ENCODE measurements around the gene C19orf81. TPM values are rescaled to one million over a fixed set of nuclear protein-coding genes. Genes with fewer than 3 reads are reported as not detected.

The C19orf81 gene
- total RNA-seq, 1 donor from 2014 or later: not detected

Other genes with a start within 250 kb of the C19orf81 start
- gene SPIB, start 230.5 kb upstream of the C19orf81 start, total RNA-seq: not detected in 2 replicates
- gene MYBPC2, start 216.6 kb upstream of the C19orf81 start, total RNA-seq: not detected in 2 replicates
- 25.7 and 46.0 TPM in 2 replicates for gene EMC10, start 172.9 kb upstream of the C19orf81 start, total RNA-seq
- under 0.01 and 0.20 TPM in 2 replicates for gene GARIN5A, start 172.6 kb upstream of the C19orf81 start, total RNA-seq
- gene JOSD2, start 138.3 kb upstream of the C19orf81 start, total RNA-seq: 20.5 and 21.0 TPM in 2 replicates
- gene ASPDH, start 135.5 kb upstream of the C19orf81 start, total RNA-seq: not detected in 2 replicates
- gene LRRC4B, start 81.0 kb upstream of the C19orf81 start, total RNA-seq: under 0.01 TPM in 1 of 2 replicates, not detected in the other
- gene SYT3, start 9.6 kb upstream of the C19orf81 start, total RNA-seq: under 0.01 TPM in 2 replicates
- 0.22 TPM in 1 of 2 replicates, not detected in the other for gene SHANK1, start 70.4 kb downstream of the C19orf81 start, total RNA-seq
- gene CLEC11A, start 73.9 kb downstream of the C19orf81 start, total RNA-seq: 0.40 and 2.6 TPM in 2 replicates
- not detected in 2 replicates for gene GPR32, start 121.0 kb downstream of the C19orf81 start, total RNA-seq
- not detected in 2 replicates for gene ACP4, start 141.0 kb downstream of the C19orf81 start, total RNA-seq
- not detected in 2 replicates for gene KLK1, start 174.3 kb downstream of the C19orf81 start, total RNA-seq
- not detected in 2 replicates for gene KLK15, start 184.1 kb downstream of the C19orf81 start, total RNA-seq
- gene KLK3, start 205.5 kb downstream of the C19orf81 start, total RNA-seq: not detected in 2 replicates
- not detected in 2 replicates for gene KLK2, start 224.0 kb downstream of the C19orf81 start, total RNA-seq